ENCODE measurements around the gene KRTAP5-2. TPM values are rescaled to one million over a fixed set of nuclear protein-coding genes. Genes with fewer than 3 reads are reported as not detected.

The KRTAP5-2 gene
- not detected in 2 replicates for total RNA-seq (ENCODE audit: low replicate concordance)

GRCh38 chr11:1597994-1598380 is at the start of gene KRTAP5-2:
TSS of gene KRTAP5-2 (minus strand) at chr11:1598294. CDS start at chr11:1598250, 44 bp downstream.

GRCh38 chr11:1629326-1630185 is 31.5 kb upstream of the KRTAP5-2 start, which contains the start of gene KRTAP5-5:
TSS of gene KRTAP5-5 (plus strand) at chr11:1629775. CDS start at chr11:1629841, 66 bp downstream.

GRCh38 chr11:1622086-1622485 is 24.0 kb upstream of the KRTAP5-2 start, which contains the start of gene KRTAP5-4:
TSS of gene KRTAP5-4 (minus strand) at chr11:1622138. CDS start at chr11:1622093, 45 bp downstream.

GRCh38 chr11:1608363-1608762 is 10.3 kb upstream of the KRTAP5-2 start, which contains the start of gene KRTAP5-3:
TSS of gene KRTAP5-3 (minus strand) at chr11:1608463. CDS start at chr11:1608385, 78 bp downstream.

GRCh38 chr11:1584661-1585370 is 13.3 kb downstream of the KRTAP5-2 start, which contains the start of gene KRTAP5-1:
TSS of gene KRTAP5-1 (minus strand) at chr11:1585283. CDS start at chr11:1585249, 34 bp downstream.

GRCh38 chr11:1572197-1573076 is 25.7 kb downstream of the KRTAP5-2 start, which contains the start of gene DUSP8:
TSS of gene DUSP8 (minus strand) at chr11:1572271. CDS start at chr11:1565826, 6,445 bp downstream.

Other genes with a start within 250 kb of the KRTAP5-2 start
- gene BRSK2, start 208.4 kb downstream of the KRTAP5-2 start, total RNA-seq (ENCODE audit: low replicate concordance), result 0.23 and 0.47 TPM in 2 replicates
- 26.3 and 55.0 TPM in 2 replicates for gene MOB2, start 111.5 kb downstream of the KRTAP5-2 start, total RNA-seq (ENCODE audit: low replicate concordance)
- 0.23 TPM in 1 of 2 replicates, not detected in the other for gene DUSP8, start 26.0 kb downstream of the KRTAP5-2 start, total RNA-seq (ENCODE audit: low replicate concordance)
- gene KRTAP5-1, start 13.0 kb downstream of the KRTAP5-2 start, total RNA-seq (ENCODE audit: low replicate concordance), result not detected in 2 replicates
- not detected in 2 replicates for gene KRTAP5-3, start 10.2 kb upstream of the KRTAP5-2 start, total RNA-seq (ENCODE audit: low replicate concordance)
- gene KRTAP5-4, start 23.8 kb upstream of the KRTAP5-2 start, total RNA-seq (ENCODE audit: low replicate concordance), result not detected in 2 replicates
- gene KRTAP5-5, start 31.5 kb upstream of the KRTAP5-2 start, total RNA-seq (ENCODE audit: low replicate concordance), result not detected in 2 replicates
- gene KRTAP5-6, start 98.9 kb upstream of the KRTAP5-2 start, total RNA-seq (ENCODE audit: low replicate concordance), result not detected in 2 replicates
- 0.82 and 2.5 TPM in 2 replicates for gene IFITM10, start 152.3 kb upstream of the KRTAP5-2 start, total RNA-seq (ENCODE audit: low replicate concordance)
- 196 and 514 TPM in 2 replicates for gene CTSD, start 165.6 kb upstream of the KRTAP5-2 start, total RNA-seq (ENCODE audit: low replicate concordance)
- gene SYT8, start 236.7 kb upstream of the KRTAP5-2 start, total RNA-seq (ENCODE audit: low replicate concordance), result 0.38 TPM in 1 of 2 replicates, not detected in the other
- gene TNNI2, start 240.7 kb upstream of the KRTAP5-2 start, total RNA-seq (ENCODE audit: low replicate concordance), result not detected in 2 replicates